OCI-LY1 (cell line): Measurements from ENCODE around the gene BBS4.
"Not testable (repeated sequence)": the region's sequence is repeated elsewhere in the genome, so short reads cannot be mapped to it uniquely, and the experiment has no call there.

Experiments
- H2AFZ ChIP-seq: fragments of 200-600 bp; sonication (generic), shearing (Covaris generic); 2 replicates; pipeline ENCODE4 v1.6.0; 2014; ENCODE audit warnings: antibody characterized with exemption, mild to moderate bottlenecking, low read length
- H3F3A ChIP-seq: fragments of 200-600 bp; sonication (generic), shearing (Covaris generic); 2 replicates; pipeline ENCODE4 v1.6.0; 2014; ENCODE audit warnings: mild to moderate bottlenecking, antibody characterized with exemption, low read length, moderate library complexity; ENCODE audit not compliant: insufficient read depth
- H3K27ac ChIP-seq: fragments of 200-600 bp; sonication (generic); 2 replicates; pipeline ENCODE4 v1.5.1; 2014; ENCODE audit warnings: low read length, mixed run types, mild to moderate bottlenecking, low read depth; ENCODE audit not compliant: poor library complexity, severe bottlenecking
- H3K27me3 ChIP-seq: fragments of 200-600 bp; sonication (generic); 2 replicates; pipeline ENCODE4 v1.6.0; 2014; ENCODE audit warnings: antibody characterized with exemption, mild to moderate bottlenecking, low read length, moderate library complexity; ENCODE audit not compliant: insufficient read depth
- H3K36me3 ChIP-seq: fragments of 200-600 bp; sonication (generic); 2 replicates; pipeline ENCODE4 v1.6.1; 2014; ENCODE audit warnings: mild to moderate bottlenecking, antibody characterized with exemption, low read length, moderate library complexity, mixed read lengths; ENCODE audit not compliant: insufficient read depth
- H3K4me1 ChIP-seq: fragments of 200-600 bp; sonication (generic); 2 replicates; pipeline ENCODE4 v1.5.1; 2014; ENCODE audit warnings: mild to moderate bottlenecking, low read length, moderate library complexity; ENCODE audit not compliant: insufficient read depth, severe bottlenecking
- H3K4me2 ChIP-seq: fragments of 200-600 bp; sonication (generic), shearing (Covaris generic); 2 replicates; pipeline ENCODE4 v1.6.1; 2014; ENCODE audit warnings: low read length
- H3K4me3 ChIP-seq: fragments of 200-600 bp; sonication (generic); 2 replicates; pipeline ENCODE4 v1.5.1; 2014; ENCODE audit warnings: low read length, low read depth, mild to moderate bottlenecking, mixed read lengths; ENCODE audit not compliant: poor library complexity, severe bottlenecking
- H3K79me2 ChIP-seq: fragments of 200-600 bp; shearing (Covaris generic); 2 replicates; pipeline ENCODE4 v1.6.1; 2016; ENCODE audit warnings: mixed run types, low read length, mixed read lengths; ENCODE audit not compliant: insufficient read depth
- H3K9ac ChIP-seq: fragments of 200-600 bp; sonication (generic), shearing (Covaris generic); 2 replicates; pipeline ENCODE4 v1.6.1; 2014; ENCODE audit warnings: mild to moderate bottlenecking, low read length, mixed read lengths
- H3K9me2 ChIP-seq: fragments of 200-600 bp; sonication (generic), shearing (Covaris generic); 2 replicates; pipeline ENCODE4 v1.6.1; 2014; ENCODE audit warnings: low read depth, mild to moderate bottlenecking, low read length, mixed read lengths
- H3K9me3 ChIP-seq: fragments of 200-600 bp; shearing (Covaris generic); 2 replicates; pipeline ENCODE4 v1.6.1; 2014; ENCODE audit warnings: low read length, mixed read lengths
- H4K20me1 ChIP-seq: fragments of 200-600 bp; sonication (generic), shearing (Covaris generic); 2 replicates; pipeline ENCODE4 v1.6.0; 2016; ENCODE audit warnings: mild to moderate bottlenecking, low read length; ENCODE audit not compliant: insufficient read depth
- CTCF ChIP-seq: fragments of 200-600 bp; sonication (generic), shearing (Covaris generic); IDR thresholded peaks from 2 replicates; pipeline ENCODE4 v1.5.1; 2017; ENCODE audit warnings: mild to moderate bottlenecking, antibody characterized with exemption, low read length, moderate library complexity, mixed read lengths
- EZH2 ChIP-seq: fragments of 200-600 bp; sonication (generic), shearing (Covaris generic); IDR thresholded peaks from 2 replicates; pipeline ENCODE4 v1.8.0; 2017; ENCODE audit warnings: borderline replicate concordance, mixed run types, mild to moderate bottlenecking, antibody characterized with exemption, low read length, moderate library complexity, mixed read lengths

Gene BBS4

GRCh38 chr15:72724028-72724427, 38.0 kb downstream of the BBS4 start:
- Histone ChIP-seq H3K4me1 (no peaks in the 10 kb centered on the region), H3F3A (no peaks in the 10 kb centered on the region), H3K36me3 (peaks cover 14% of the 10 kb centered on the region; the same call in 1 of the 2 replicates), H3K9ac (no peak overlapping the region), H2AFZ (no peak overlapping the region), H3K9me3 (no peaks in the 10 kb centered on the region), H3K27me3 (no peaks in the 10 kb centered on the region), H3K79me2 (no peaks in the 10 kb centered on the region), H3K4me2 (no peak overlapping the region), H4K20me1 (no peaks in the 10 kb centered on the region), H3K9me2 (no peaks in the 10 kb centered on the region), H3K4me3 (no peak overlapping the region), H3K27ac (no peak overlapping the region)
- TF ChIP-seq CTCF (no peak), EZH2 (no peak)

GRCh38 chr15:72725446-72725845, 39.4 kb downstream of the BBS4 start:
- Histone ChIP-seq H3K9ac (no peak overlapping the region), H3K4me2 (no peak overlapping the region), H4K20me1 (no peaks in the 10 kb centered on the region), H3K27me3 (no peaks in the 10 kb centered on the region), H3K36me3 (peaks cover 14% of the 10 kb centered on the region; the same call in 1 of the 2 replicates), H3F3A (no peaks in the 10 kb centered on the region), H3K4me1 (no peaks in the 10 kb centered on the region), H3K79me2 (no peaks in the 10 kb centered on the region), H3K4me3 (no peak overlapping the region), H2AFZ (no peak overlapping the region), H3K9me3 (no peaks in the 10 kb centered on the region), H3K27ac (no peak overlapping the region), H3K9me2 (no peaks in the 10 kb centered on the region)
- TF ChIP-seq EZH2, result no peak

- not testable (repeated sequence) for H3K4me3 ChIP-seq
Measured at GRCh38 chr15:72725851-72726250, 39.8 kb downstream of the BBS4 start.

GRCh38 chr15:72727154-72727553, 41.1 kb downstream of the BBS4 start:
- no peaks in the 10 kb centered on the region for H3K9me3 ChIP-seq
- peaks cover 26% of the 10 kb centered on the region; the same call in 1 of the 2 replicates for H3K36me3 ChIP-seq
- no peak for TF ChIP-seq EZH2
- TF ChIP-seq CTCF, result no peak
- H4K20me1 ChIP-seq, result no peaks in the 10 kb centered on the region
- no peaks in the 10 kb centered on the region for H3K79me2 ChIP-seq
- no peaks in the 10 kb centered on the region for H3K27me3 ChIP-seq
- H3K4me2 ChIP-seq, result no peak overlapping the region
- no peaks in the 10 kb centered on the region for H3K9me2 ChIP-seq
- H3F3A ChIP-seq, result no peaks in the 10 kb centered on the region
- no peak overlapping the region for H3K27ac ChIP-seq
- H3K4me3 ChIP-seq, result no peak overlapping the region
- H3K9ac ChIP-seq, result no peak overlapping the region
- no peaks in the 10 kb centered on the region for H3K4me1 ChIP-seq
- H2AFZ ChIP-seq, result no peak overlapping the region

More at GRCh38 chr15:72725851-72726250, 39.8 kb downstream of the BBS4 start:
- not testable (repeated sequence) for H3K27ac ChIP-seq, H4K20me1 ChIP-seq, H3F3A ChIP-seq, H3K9me3 ChIP-seq, H3K9me2 ChIP-seq, H2AFZ ChIP-seq, H3K79me2 ChIP-seq, H3K4me2 ChIP-seq, H3K27me3 ChIP-seq, H3K4me1 ChIP-seq, H3K9ac ChIP-seq
- H3K36me3 ChIP-seq, result peaks cover 14% of the 10 kb centered on the region; the same call in 1 of the 2 replicates

GRCh38 chr15:72728249-72728648, 42.2 kb downstream of the BBS4 start:
- H3K4me2 ChIP-seq, result not testable (repeated sequence)

More at GRCh38 chr15:72728249-72728648, 42.2 kb downstream of the BBS4 start:
- H3K36me3 ChIP-seq, result peaks cover 35% of the 10 kb centered on the region; the same call in 1 of the 2 replicates
- H3K4me1 ChIP-seq, H3K79me2 ChIP-seq, H3K9ac ChIP-seq, H3K27me3 ChIP-seq, H3K9me2 ChIP-seq, H3F3A ChIP-seq, H4K20me1 ChIP-seq, H3K4me3 ChIP-seq, H3K9me3 ChIP-seq, H3K27ac ChIP-seq, H2AFZ ChIP-seq: not testable (repeated sequence)
